Endodermal cell (in vitro differentiated cells): ENCODE data around the gene KCTD21. TPM values are rescaled to one million over a fixed set of nuclear protein-coding genes. Genes with fewer than 3 reads are reported as not detected.

Experiments
- DNase-seq: peaks from one replicate; pipeline ENCODE4 v3.0.0-alpha.2; 2017
- H3K27ac ChIP-seq: 2 replicates; pipeline ENCODE4 v1.5.1; 2013; ENCODE audit warnings: mild to moderate bottlenecking, low read depth, low read length, moderate library complexity
- H3K27me3 ChIP-seq: 2 replicates; pipeline ENCODE4 v1.6.1; 2013; ENCODE audit warnings: mild to moderate bottlenecking, low read length, moderate library complexity; ENCODE audit not compliant: insufficient read depth, control insufficient read depth, poor library complexity, severe bottlenecking
- H3K36me3 ChIP-seq: 2 replicates; pipeline ENCODE4 v1.7.0; 2013; ENCODE audit warnings: mild to moderate bottlenecking, low read length, moderate library complexity; ENCODE audit not compliant: control insufficient read depth, insufficient read depth
- H3K4me1 ChIP-seq: one replicate; pipeline ENCODE4 v1.7.0; 2013; ENCODE audit warnings: low read length; ENCODE audit not compliant: control insufficient read depth, insufficient read depth
- H3K4me3 ChIP-seq: 2 replicates; pipeline ENCODE4 v1.5.1; 2013; ENCODE audit warnings: mild to moderate bottlenecking, low read length, moderate library complexity
- H3K9ac ChIP-seq: 2 replicates; pipeline ENCODE4 v1.6.1; 2013; ENCODE audit warnings: mild to moderate bottlenecking, low read length, moderate library complexity; ENCODE audit not compliant: poor library complexity, severe bottlenecking; ENCODE audit errors: extremely low read depth
- H3K9me3 ChIP-seq: 2 replicates; pipeline ENCODE4 v1.6.1; 2013; ENCODE audit warnings: mild to moderate bottlenecking, low read length, moderate library complexity; ENCODE audit not compliant: control insufficient read depth
- H3K27ac Mint-ChIP-seq: 2 replicates; pipeline ENCODE4 v1.8.0; 2020; ENCODE audit warnings: mixed read lengths
- H3K27me3 Mint-ChIP-seq: 2 replicates; pipeline ENCODE4 v1.8.0; 2021; ENCODE audit warnings: mild to moderate bottlenecking, mixed read lengths; ENCODE audit not compliant: insufficient read depth
- H3K36me3 Mint-ChIP-seq: 2 replicates; pipeline ENCODE4 v1.8.0; 2020; ENCODE audit warnings: low read depth, mixed read lengths
- H3K4me1 Mint-ChIP-seq: 2 replicates; pipeline ENCODE4 v1.8.0; 2020; ENCODE audit warnings: mixed read lengths
- H3K4me3 Mint-ChIP-seq: 2 replicates; pipeline ENCODE4 v1.8.0; 2020; ENCODE audit warnings: mild to moderate bottlenecking, moderate library complexity, mixed read lengths
- H3K9me3 Mint-ChIP-seq: 2 replicates; pipeline ENCODE4 v1.8.0; 2020; ENCODE audit warnings: mild to moderate bottlenecking, mixed read lengths
- CTCF ChIP-seq: fragments of 200-600 bp; sonication (generic); conservative IDR thresholded peaks from 2 replicates; pipeline ENCODE4 v1.5.0; 2021; ENCODE audit warnings: antibody characterized with exemption, mild to moderate bottlenecking
- WGBS, 2 experiments: methylation state at CpG; one replicate each; pipeline versions ENCODE4 v1.1.5 to v1.1.7; 2013; ENCODE audit warnings: missing lambda C conversion rate in 2 of 2, mixed read lengths in 1 of 2; ENCODE audit not compliant: insufficient coverage in 1 of 2, insufficient read length in 1 of 2; 5-methylcytosine and 5-hydroxymethylcytosine counted together
- total RNA-seq, 2 donors: library from RNA; stranded (reverse); fragmentation: NEBNext Ultra II Directional in 1 of 2; extraction: Animal tissue kit (Norgen Biotek cat#: 25700) in 1 of 2; gene quantifications; 2 replicates in 1 of 2; 3 replicates in 1 of 2; pipeline ENCODE4 v1.2.1, GENCODE V29; 2021

Gene KCTD21
- total RNA-seq, 2 donors from 2014 or later, result 4.1 to 4.6 TPM

DNA sequence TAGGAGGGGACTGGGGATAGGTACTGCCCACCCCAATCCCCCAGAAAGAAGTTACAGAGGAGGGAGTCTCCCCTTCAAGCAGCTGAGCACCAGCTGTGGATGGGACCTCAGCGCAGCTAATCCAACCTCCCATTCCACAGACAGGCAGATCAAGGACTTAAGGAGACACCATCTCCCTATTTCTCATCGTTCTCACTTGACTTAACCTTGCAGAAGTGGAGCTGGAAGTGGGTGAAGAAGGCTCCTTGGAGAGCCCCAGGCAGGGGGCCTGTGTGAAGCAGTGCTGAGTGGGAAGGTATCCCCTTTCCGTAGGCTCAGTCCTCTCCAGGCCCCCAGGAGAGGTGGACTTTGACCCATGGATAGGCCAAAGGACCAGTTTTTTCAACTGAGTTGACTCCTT is 27.6 kb upstream of the KCTD21 start:
- 100% methylated on average over 3 of the region's 3 CpGs; no CpG with 5 or more reads in 1 of the 2 experiments for WGBS, 2 experiments
- no peaks in the 10 kb centered on the region for H3K4me1 Mint-ChIP-seq
- peaks cover 60% of the 10 kb centered on the region for H3K36me3 Mint-ChIP-seq
- no peak overlapping the region for H3K4me3 Mint-ChIP-seq
- H3K9me3 ChIP-seq, result no peaks in the 10 kb centered on the region
- DNase-seq, result peak; percentile 17
- TF ChIP-seq CTCF, result no peak
- H3K27ac Mint-ChIP-seq, result no peak overlapping the region
- peaks cover 80% of the 10 kb centered on the region for H3K36me3 ChIP-seq
- H3K27me3 ChIP-seq, result no peaks in the 10 kb centered on the region
- H3K27ac ChIP-seq, result no peak overlapping the region
- H3K27me3 Mint-ChIP-seq, result no peaks in the 10 kb centered on the region
- no peak overlapping the region for H3K9ac ChIP-seq
- H3K9me3 Mint-ChIP-seq, result no peaks in the 10 kb centered on the region
- no peaks in the 10 kb centered on the region for H3K4me1 ChIP-seq
- H3K4me3 ChIP-seq, result no peak overlapping the region

- H3K27me3 Mint-ChIP-seq, result no peaks in the 10 kb centered on the region
- no peak overlapping the region for H3K4me3 Mint-ChIP-seq
- Histone ChIP-seq H3K36me3 (peaks cover 73% of the 10 kb centered on the region), H3K9me3 (no peaks in the 10 kb centered on the region), H3K27me3 (no peaks in the 10 kb centered on the region), H3K4me1 (no peaks in the 10 kb centered on the region), H3K27ac (no peak overlapping the region), H3K4me3 (no peak overlapping the region), H3K9ac (no peak overlapping the region)
- TF ChIP-seq CTCF, result peak; percentile 22
- peaks cover 61% of the 10 kb centered on the region for H3K36me3 Mint-ChIP-seq
- H3K9me3 Mint-ChIP-seq, result no peaks in the 10 kb centered on the region
- 90 to 97% methylated on average over 2 to 12 of the region's 12 CpGs for WGBS, 2 experiments
- no peak overlapping the region for H3K27ac Mint-ChIP-seq
- no peaks in the 10 kb centered on the region for H3K4me1 Mint-ChIP-seq
- peak; percentile 34 for DNase-seq
Observed at GRCh38 chr11:78214331-78215194, 26.1 kb upstream of the KCTD21 start.

GRCh38 chr11:78213526-78214330 is 25.3 kb upstream of the KCTD21 start:
- H3K27ac Mint-ChIP-seq, result no peak overlapping the region
- no peaks in the 10 kb centered on the region for H3K4me1 Mint-ChIP-seq
- no peaks in the 10 kb centered on the region for H3K4me1 ChIP-seq
- peaks cover 61% of the 10 kb centered on the region for H3K36me3 Mint-ChIP-seq
- H3K9me3 Mint-ChIP-seq, result no peaks in the 10 kb centered on the region
- TF ChIP-seq CTCF, result no peak
- 92 to 95% methylated on average over 3 to 8 of the region's 8 CpGs for WGBS, 2 experiments
- no peak overlapping the region for H3K9ac ChIP-seq
- H3K27ac ChIP-seq, result no peak overlapping the region
- H3K4me3 ChIP-seq, result no peak overlapping the region
- peaks cover 65% of the 10 kb centered on the region for H3K36me3 ChIP-seq
- H3K9me3 ChIP-seq, result no peaks in the 10 kb centered on the region
- H3K27me3 ChIP-seq, result no peaks in the 10 kb centered on the region
- H3K4me3 Mint-ChIP-seq, result no peak overlapping the region
- H3K27me3 Mint-ChIP-seq, result no peaks in the 10 kb centered on the region
- DNase-seq, result peak; percentile 33
